Adipose tissue (tissue), 3 donors: ENCODE results near the gene ANKRD11. TPM values are rescaled to one million over a fixed set of nuclear protein-coding genes. Genes with fewer than 3 reads are reported as not detected.
"Not testable (repeated sequence)": the region's sequence is repeated elsewhere in the genome, so short reads cannot be mapped to it uniquely, and the experiment has no call there.

ENCODE experiments used
- H3K27ac ChIP-seq: one replicate; pipeline ENCODE4 v1.5.1; 2013; ENCODE audit warnings: low read depth, low read length
- WGBS, 3 donors: extraction: QIAGEN DNeasy Blood & Tissue Kit; methylation state at CpG; one replicate each; pipeline ENCODE4 v1.1.7; 2013; 5-methylcytosine and 5-hydroxymethylcytosine counted together
- polyA plus RNA-seq, 3 donors: library from polyadenylated mRNA; stranded (reverse); fragments of 200-250 nt; gene quantifications; one replicate each; pipeline ENCODE4 v1.2.3, GENCODE V29; 2013
- donor health status: healthy with polysubstance abuse.
- donor health status: Bipolar disorder and iron deficiency.
- donor health status: healthy.

Gene ANKRD11
- polyA plus RNA-seq, 3 donors, result 24.9 to 53.9 (median 48.4) TPM

DNA sequence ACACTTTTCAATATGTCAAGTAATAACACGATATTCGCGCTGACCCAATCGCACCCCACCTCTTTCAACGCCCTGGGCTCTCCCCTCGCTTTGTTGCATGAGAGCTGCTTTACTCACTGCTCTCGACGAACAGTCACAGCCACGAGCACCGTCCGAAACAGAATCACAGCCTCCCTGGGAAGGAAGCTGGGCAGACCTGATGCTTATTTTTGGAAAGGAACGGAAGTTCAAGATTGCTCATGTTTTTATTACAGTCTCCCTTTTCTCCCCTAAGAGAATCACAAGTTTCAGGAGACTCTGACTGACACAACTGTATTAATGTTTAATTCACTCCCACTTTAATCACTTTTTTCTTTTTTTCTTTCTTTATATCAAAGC lies 67.8 kb downstream of the ANKRD11 start:
- WGBS, 3 donors, result 38 to 71% (median 39%) methylated on average over 12 of the region's 12 CpGs
- no peak overlapping the region for H3K27ac ChIP-seq

DNA sequence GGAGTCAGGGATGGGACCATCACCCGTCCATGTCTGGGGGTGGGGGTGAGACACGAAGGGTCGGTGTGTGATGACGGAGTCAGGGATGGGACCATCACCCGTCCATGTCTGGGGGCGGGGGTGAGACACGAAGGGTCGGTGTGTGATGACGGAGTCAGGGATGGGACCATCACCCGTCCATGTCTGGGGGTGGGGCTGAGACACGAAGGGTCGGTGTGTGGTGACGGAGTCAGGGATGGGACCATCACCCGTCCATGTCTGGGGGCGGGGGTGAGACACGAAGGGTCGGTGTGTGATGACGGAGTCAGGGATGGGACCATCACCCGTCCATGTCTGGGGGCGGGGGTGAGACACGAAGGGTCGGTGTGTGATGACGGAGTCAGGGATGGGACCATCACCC lies 69.1 kb downstream of the ANKRD11 start:
- WGBS, 3 donors, result 93 to 97% (median 95%) methylated on average over 7 to 13 of the region's 23 CpGs
- H3K27ac ChIP-seq, result not testable (repeated sequence)

DNA sequence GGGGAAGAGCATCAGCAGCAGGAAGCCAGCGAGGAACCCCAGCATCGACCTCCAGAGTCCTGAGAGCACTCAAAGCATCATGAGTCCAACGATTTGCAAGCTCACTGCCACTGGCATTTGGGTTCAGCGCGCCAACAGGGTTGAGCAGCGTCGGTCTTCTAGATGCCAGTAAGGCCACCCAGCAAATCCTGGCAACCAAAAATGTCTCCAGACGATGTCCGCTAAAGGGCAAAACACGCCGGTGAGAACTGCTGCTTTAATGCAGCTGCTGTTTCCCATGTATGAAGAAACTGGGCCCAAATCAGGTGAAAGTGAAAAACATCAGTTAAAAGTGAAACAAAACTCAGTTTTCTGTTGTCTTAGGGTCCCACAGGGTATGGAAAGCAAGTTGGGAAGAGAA lies 70.2 kb downstream of the ANKRD11 start:
- 56 to 86% (median 84%) methylated on average over 11 of the region's 11 CpGs for WGBS, 3 donors

DNA sequence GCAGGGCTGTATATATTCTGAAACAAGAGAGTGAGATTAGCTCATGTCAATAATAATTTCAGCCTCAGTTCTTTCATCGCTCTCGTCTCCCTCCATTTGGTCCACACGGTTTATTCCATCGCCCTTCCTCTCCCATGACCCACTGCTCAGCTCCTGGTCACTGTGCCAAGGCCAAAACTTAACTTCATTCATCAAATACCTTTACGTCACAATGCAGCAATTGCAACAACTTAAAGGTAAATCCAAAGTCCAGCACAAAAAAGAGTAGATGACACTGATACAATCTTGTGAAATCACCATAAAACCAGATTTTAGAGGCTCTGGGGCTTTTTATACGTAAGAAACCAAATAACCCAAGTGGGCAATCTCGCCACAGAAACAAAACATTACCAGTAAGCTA lies 72.0 kb downstream of the ANKRD11 start:
- no peak overlapping the region for H3K27ac ChIP-seq
- 72 to 88% (median 80%) methylated on average over 7 of the region's 7 CpGs for WGBS, 3 donors

More for the DNA sequence above, 70.2 kb downstream of the ANKRD11 start:
- H3K27ac ChIP-seq, result no peak overlapping the region

DNA sequence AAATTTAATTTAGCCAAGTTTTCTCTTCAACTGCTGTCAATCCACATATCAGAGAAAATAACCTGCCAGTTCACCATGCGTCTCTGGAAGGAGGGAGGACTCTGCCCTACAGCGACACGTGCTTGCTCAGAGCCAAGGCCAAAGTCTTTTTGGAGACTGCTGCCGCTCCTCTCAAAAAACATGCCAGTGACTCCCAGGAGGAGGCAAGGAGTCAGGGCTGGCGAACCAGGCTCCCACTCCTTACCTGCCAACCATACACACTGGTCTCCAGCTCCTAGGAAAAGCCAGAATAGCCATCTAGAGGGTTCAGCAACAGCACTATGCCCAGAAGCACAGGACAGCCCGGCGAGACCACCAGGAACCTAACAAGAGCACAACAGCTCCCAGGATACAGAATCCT lies 73.0 kb downstream of the ANKRD11 start:
- H3K27ac ChIP-seq, result no peak overlapping the region
- 45 to 74% (median 74%) methylated on average over 7 of the region's 7 CpGs for WGBS, 3 donors

DNA sequence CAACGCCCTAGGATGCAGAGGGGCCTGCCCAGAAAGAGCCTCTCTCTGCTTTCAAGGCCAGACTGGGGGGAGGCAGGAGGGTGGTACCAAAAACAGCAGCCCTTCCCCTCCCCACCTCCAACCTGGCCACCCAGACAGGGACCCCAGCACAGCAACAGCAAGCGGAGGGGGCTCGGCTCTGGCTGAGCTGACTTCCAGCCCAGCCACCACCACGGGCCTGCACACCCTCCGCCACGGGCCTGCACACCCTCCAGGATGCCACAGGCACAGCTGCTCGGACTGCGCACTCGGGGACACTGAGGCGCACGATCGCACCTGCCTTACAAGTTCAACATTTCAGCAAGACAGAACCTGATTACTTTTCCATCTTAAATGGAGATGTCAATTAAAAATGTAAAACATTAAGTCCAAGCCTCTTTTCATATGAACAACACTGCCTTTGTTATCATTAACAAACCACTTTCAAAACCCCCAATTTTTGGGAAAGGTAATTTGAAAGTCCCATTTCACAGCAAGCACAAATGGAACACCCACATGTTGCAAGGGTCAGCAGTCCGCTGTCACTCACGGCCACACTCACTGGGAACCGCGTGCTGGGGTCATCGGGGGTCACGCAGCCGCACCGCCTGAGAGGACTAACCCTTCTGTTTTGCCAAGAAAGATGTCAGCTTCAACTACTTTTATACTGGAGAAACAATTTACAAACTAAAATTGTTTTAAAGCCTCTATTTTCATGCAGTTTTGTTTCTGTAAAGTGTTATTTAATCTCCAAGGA lies 76.4 kb downstream of the ANKRD11 start:
- no peak overlapping the region for H3K27ac ChIP-seq
- WGBS, 3 donors, result 74 to 77% (median 76%) methylated on average over 20 of the region's 20 CpGs

DNA sequence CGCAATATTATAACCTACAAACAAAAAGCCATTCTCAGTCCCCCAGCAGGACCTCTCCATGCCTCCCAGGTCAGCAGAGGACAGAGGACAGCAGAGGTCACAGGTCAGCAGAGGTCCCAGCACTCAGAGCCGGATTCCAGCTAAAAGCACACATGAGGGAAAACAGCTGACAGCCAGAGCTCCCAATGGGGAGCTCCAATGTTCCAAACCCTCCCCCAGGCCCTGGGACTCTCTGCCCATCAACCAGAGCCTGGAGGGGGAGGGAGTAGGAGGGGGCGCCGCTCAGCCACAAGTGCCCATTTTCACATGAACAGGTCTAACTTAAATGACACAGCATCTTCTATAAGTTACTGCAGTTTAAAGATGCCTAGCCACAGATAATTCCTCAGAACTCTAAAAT lies 77.5 kb downstream of the ANKRD11 start:
- 47 to 57% (median 48%) methylated on average over 4 of the region's 4 CpGs for WGBS, 3 donors
- no peak overlapping the region for H3K27ac ChIP-seq

DNA sequence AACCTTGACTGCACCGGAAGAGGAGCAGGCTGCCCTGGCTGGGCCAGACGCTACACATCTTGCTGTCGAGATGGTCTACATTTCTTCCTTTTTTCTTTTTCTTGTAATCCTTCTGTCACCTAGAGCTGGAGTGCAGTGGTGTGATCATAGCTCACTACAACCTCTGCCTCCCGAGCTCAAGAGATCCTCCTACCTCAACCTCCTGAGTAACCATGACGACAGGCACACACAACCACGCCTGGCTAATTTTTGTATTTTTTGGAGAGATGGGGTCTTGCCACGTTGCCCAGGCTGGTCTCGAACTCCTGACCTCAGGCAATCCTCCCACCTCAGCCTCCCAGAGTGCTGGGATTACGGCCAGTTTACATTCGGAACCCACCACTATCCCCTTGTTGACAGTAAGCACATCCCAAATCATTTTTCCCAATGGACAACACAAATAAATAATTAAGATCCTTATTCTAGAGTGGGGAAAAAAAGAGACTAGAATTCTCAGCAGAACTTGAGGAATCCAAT lies 79.0 kb downstream of the ANKRD11 start:
- WGBS, 3 donors, result 51 to 64% (median 57%) methylated on average over 10 of the region's 10 CpGs
- H3K27ac ChIP-seq, result no peak overlapping the region

DNA sequence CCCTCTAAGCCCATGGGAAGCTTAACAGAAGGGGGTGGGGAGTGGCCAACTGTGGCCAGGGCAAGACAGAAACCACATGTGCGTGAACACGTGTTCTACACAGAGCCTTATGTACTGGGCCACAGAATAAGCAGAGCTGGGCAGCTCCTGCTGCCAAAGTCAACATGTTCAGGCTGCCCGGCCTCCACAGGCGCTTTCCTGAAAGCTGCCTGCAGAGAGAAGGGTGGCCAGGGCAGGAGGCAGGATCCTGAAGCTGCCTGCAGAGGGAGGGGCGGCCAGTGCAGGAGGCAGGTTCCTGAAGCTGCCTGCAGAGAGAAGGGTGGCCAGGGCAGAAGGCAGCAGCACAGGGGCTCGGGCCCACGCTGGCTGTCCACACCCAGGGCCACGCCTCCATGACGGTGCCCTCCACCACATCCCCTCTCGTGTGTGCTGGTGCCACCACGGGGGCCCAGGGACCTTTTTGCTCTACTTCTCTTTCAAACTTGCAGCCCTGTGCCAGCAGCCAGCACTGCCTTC lies 79.5 kb downstream of the ANKRD11 start:
- WGBS, 3 donors, result 6 to 32% (median 22%) methylated on average over 11 of the region's 11 CpGs
- no peak overlapping the region for H3K27ac ChIP-seq

DNA sequence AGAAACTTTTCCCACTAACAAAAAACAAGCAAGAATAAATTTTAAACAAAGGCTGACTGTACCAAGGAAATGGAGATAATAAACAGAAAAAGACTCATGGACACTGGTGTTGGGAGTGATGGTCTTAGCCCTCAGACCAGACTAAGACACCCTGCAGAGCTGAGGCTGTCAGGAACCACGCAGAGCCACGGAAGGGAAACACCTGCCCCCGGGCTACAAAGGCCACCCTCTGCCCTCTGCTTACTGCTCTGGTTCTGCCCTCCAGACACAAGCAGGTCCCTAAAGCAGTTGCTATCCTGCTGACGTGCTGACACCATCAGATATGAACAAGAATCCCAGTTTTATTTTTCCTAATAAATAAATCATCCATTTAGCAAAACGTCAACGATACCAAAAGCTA lies 80.0 kb downstream of the ANKRD11 start:
- 12 to 41% (median 35%) methylated on average over 6 of the region's 6 CpGs for WGBS, 3 donors
- H3K27ac ChIP-seq, result no peak overlapping the region

DNA sequence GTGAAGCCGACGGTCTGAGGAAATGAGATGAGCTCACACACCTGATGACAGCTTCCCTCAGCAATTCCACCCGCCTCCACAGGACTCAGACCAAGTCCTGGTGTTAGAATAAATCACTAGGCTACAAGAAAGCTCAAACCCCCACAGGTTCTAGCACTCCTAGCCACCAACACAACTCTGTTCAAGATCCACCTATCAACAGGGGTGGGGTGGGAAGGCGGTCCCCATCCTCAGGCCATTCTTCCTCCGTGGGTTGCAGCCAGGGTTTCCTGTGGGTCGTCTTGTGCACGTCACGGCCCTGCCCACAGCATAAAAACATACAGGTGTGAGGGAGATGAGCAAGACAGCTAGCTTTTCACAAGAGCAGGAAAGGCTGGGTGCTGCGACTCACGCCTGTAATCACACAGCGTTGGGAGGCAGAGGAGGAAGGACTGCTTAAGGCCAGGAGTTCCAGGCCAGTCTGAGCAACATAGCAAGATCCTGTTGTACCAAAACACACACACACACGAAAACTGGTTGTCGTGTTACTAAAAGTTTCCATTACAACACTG lies 81.1 kb downstream of the ANKRD11 start:
- no peak overlapping the region for H3K27ac ChIP-seq
- 50 to 65% (median 53%) methylated on average over 13 of the region's 13 CpGs for WGBS, 3 donors

DNA sequence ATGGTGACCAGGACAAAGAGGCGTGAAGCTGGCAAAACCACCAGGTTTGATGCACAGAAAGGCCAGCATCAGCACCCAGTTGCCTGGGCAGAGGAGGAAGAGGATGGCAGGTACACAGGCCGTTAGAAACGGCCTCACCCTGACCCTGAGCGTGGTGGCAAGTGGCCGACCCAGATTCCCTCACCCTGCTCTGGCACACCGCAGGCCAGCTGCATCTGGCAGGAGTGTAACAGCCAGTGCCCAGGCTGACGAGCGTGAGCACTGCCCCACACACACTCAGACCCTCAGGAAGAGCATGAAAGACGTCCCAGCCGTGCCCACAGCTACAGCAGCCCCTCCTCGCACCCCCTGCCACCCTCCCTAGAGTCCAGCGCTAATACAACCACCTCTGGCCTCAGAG lies 82.0 kb downstream of the ANKRD11 start:
- no peak overlapping the region for H3K27ac ChIP-seq
- 36 to 68% (median 60%) methylated on average over 12 of the region's 12 CpGs for WGBS, 3 donors

DNA sequence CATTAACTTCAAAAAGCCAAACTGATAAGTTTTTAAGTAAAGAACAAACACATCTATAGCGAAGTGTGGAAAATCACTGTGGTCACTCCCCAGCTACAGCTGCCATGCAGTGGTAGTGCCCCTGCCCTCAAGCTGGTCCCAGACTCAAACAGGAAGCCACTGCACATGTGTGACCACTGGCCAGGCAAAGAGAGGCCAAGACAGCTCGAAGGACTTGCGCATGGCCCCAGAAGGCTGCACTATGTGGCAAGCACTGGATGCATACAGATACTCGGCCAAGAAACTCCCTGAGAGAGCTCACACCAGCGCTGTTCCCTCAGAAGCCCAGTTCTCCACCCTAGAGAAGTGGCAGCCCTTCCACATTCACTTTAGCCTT lies 82.4 kb downstream of the ANKRD11 start:
- no peak overlapping the region for H3K27ac ChIP-seq
- 45 to 59% (median 50%) methylated on average over 5 of the region's 5 CpGs for WGBS, 3 donors

DNA sequence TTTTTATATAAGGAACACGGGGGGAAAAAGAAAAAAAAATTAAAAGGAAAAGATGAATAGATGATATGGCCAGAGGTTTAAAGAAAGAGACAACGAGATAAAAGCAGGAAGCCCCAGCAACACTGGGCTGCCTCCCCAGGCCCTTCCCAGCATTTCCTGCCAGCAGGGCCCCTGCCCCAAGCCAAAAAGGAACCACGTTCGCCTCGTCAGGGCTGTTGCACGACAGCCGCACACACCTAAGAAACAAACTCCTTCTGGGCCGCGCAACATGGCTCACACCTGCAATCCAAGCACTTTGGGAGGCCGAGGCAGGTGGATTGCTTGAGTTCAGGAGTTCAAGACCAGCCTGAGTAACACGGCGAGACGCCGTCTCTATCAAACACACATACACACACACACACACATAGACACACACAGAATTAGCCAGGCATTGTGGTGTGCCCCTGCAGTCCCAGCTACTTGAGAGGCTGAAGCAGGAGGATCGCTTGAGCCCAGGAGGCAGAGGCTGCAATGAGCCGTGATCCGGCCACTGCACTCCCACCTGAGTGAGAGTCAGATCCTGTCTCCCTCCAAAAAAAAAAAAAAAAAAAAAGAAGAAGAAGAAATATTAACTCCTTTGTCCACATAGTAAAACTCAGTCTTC lies 83.0 kb downstream of the ANKRD11 start:
- 39 to 70% (median 40%) methylated on average over 17 of the region's 17 CpGs for WGBS, 3 donors
- no peak overlapping the region for H3K27ac ChIP-seq

DNA sequence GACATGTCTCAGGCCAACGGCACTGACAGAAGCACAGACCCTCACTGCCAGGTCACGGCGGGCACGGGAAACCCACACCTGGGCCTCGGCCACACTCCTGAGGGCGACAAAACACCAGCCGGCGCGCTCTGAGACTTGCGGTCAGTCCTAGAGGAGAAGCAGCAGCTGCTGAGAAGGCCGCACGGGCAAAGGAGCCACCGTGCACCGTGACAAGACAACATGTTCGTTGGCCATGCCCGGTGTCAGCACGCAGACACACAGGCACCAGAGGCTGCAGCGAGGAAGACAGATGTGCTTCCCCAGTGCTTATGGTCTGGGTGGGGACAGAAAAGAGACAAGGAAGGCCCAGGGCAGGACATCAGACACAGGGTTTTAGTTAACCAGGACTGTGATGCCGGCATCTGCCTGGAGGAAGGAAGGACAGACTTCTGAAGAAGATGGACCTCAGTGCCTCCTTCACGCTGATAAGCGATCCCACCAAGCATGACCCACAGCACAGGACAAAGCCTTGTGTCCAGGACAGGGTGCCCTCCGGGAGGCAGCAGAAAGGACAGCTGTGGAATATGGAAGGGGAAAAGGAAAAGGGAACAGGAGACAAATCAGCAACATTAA lies 84.0 kb downstream of the ANKRD11 start:
- H3K27ac ChIP-seq, result no peak overlapping the region
- WGBS, 3 donors, result 41 to 87% (median 83%) methylated on average over 22 of the region's 22 CpGs

DNA sequence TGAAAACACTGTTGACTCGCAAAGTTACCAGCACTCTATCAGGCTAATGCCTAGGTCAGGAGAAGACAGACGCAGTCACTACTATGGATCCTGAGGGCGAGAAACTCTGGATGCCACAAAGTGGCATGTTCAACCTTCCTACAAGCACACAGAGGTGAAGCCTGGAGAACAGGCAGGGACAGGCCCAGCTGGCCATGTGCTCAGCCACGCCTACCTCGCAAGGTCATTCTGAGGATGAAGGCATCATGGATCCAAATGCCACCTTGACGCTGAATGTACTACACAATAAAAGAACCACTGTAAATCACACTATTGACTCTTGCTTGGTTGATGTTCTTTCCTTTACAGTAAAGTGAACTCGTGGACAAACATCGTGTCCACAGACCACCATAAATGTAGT lies 85.8 kb downstream of the ANKRD11 start:
- 65 to 96% (median 95%) methylated on average over 8 of the region's 8 CpGs for WGBS, 3 donors
- no peak overlapping the region for H3K27ac ChIP-seq

DNA sequence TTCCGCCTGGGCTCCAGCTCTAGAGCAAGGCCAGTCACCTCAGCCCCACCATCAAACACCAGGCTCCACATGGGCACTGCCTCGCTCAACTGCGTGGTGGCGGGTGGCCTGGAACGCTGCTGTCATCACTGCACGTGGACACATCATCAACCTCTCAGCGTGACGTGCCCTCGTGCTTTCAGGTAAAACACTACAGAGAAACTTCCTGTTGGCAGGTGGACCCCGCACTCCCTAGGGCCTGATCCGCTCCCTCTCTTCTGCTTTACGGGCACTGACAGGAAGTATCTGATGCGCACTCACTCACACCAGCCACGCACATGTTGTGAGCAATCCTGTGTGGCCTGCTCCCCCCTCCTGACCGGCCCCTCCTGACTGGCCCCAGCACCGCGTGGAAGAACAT lies 87.4 kb downstream of the ANKRD11 start:
- H3K27ac ChIP-seq, result no peak overlapping the region
- 63 to 90% (median 72%) methylated on average over 17 of the region's 17 CpGs for WGBS, 3 donors

DNA sequence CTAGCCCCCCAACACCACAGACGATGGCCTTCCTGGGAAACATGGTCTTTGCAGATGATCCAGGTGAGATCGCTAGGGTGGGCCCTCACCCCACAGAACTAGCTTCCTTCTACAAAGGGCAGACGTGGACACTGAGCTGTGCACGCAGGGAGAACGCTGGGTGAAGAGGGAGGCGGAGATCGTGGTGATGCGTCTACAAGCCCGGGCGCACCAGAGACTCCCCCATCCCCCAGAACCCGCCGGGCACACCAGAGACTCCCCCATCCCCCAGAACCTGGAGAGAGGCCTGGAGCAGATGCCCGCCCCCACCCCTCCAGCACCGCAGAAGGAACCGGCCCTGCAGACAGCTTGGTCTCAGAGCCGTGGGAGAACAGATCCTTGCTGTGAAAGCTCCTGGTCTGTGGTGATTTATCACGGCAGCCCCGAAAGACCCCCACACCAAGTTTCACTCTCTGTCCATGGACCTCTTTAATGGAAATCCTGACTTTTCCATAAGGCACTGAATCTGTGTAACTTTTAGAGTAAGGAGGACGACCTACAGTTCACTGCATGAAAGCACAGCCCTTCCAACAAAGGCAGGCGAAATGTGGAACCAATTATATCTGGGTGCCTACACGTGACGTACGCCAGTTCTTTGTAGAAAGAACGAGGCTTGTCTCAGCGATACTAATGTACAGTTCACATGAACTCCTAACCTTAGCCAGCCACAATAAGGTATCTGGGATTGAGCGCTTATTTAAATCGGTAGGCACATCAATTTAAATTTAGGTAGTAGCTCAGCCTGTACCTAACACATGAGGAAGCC lies 88.5 kb downstream of the ANKRD11 start:
- H3K27ac ChIP-seq, result no peak overlapping the region
- 73 to 81% (median 73%) methylated on average over 26 to 27 of the region's 27 CpGs for WGBS, 3 donors
